HG03175 (cell line): ENCODE results near the gene STN1.
"Not testable (repeated sequence)": the region's sequence is repeated elsewhere in the genome, so short reads cannot be mapped to it uniquely, and the experiment has no call there.

Source experiments
- ATAC-seq: cut with Tn5 transposase; IDR thresholded peaks from one replicate; pipeline ENCODE4 v1.9.1; 2021; ENCODE audit warnings: mild to moderate bottlenecking, moderate library complexity; ENCODE audit not compliant: unreplicated experiment

Gene STN1

DNA sequence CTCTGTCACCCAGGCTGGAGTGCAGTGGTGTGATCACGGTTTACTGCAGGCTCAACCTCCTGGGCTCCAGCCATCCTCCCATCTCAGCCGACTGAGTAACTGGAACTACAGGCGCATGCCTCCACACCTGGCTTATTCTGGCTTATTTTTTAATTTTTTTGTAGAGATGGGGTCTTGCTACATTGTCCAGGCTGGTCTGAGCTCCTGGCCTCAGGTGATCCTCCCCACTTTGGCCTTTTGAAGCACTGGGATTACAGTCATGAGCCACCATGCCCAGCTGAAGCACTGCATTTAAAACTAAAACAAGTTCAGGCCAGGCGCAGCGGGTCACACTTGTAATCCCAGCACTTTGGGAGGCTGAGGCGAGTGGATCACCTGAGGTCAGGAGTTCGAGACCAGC, 70.6 kb downstream of the STN1 start:
- no peak for ATAC-seq

DNA sequence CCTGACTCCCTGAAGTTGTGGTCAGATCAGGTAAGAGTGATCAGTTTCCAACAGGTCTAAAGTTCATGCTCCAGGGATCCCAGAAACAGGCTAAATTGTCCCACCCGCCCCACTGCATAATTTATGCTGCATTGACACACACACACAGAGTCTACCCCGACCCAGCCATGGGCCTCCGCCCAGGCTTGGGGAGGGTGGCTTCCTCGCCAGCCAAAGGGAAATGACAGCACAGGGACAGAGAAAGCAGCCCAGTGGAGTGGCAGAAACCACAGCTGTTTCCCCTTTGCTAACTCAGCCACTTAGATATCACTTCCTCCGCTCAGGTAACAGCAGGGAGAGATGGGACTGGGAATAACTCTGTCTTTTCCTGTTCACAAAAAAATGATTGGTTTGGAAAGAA, 72.0 kb downstream of the STN1 start:
- no peak for ATAC-seq

DNA sequence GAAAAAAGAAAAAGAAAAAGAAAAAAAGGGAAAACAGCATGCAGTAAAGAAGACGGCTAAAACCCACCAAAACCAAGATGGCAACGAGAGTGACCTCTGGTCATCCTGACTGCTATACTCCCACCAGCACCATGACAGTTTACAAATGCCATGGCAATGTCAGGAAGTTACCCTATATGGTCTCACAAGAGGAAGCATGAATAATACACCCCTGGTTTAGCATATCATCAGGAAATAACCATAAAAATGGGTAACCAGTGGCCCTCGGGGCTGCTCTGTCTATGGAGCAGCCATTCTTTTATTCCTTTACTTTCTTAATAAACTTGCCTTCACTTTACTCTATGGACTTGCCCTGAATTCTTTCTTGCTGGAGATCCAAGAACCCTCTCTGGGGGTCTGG, 72.6 kb downstream of the STN1 start:
- ATAC-seq: not testable (repeated sequence)

DNA sequence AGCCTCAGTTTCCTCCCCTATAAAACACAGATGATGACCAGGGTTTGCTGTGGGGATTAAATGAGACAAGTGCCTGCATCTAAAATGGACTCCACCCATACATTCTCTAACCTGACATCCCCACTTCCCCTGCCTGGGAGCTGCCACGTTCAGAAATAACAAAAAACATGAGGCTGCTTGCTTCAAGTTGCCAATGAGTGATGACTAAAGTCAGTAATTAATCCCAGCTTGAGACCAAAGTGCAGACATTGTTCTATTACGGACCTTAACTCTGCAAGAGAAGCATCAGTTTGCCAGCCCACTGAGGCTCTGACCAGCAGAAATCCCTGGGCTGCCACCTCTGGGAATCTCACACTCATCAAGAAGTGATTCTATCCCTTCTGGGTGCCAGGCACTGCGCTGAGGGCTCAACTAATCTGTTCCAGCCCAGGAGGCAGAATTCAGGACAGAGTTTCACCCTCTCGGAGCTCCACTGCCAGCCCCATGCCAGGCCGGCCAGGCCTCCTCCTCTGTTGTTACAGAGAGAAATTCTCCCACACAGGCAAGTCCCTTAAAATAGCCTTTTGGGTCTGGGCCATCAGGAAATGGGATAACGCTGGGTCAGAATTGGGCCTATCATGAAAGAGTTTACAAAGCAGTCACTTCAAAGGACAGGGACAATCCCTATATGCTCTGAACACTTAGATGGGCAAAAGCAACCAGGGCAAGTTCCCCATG, 74.0 kb downstream of the STN1 start:
- ATAC-seq: no peak

DNA sequence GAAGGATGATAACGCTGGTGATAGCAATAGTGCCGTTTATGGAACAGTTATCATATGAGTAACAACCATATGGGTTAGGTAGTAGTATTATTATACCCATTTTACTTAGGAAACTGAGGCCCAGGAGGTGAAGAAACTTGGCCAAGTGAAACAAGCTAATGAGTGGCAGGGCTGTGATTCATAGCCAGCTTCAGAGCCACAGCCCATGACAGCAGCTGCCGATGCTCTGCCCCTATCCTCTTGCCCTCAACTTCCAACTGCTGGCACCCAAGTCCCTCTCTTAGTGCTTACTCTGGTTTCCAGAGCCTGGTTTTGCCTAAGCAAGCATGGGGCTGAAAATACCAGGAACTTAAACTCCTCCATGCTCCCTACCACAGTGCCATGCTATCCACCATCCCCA, 74.9 kb downstream of the STN1 start:
- no peak for ATAC-seq

DNA sequence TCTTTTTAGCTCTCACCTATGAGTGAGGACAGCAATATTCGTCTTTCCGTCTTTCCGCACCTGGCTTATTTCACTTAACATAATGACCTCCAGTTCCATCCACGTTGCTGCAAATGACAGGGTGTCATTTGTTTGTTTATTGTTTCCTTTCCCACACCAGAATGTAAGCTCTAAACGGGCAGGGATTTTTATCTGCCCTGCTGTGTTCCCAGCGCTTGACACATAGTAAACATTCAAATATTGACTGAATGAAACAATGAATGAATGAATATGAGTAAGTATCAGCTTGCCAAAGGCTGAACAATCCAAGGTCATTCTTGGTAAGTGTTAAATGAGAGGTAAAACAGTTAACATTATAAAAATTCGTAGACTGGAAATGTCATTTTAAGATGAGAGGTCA, 75.4 kb downstream of the STN1 start:
- no peak for ATAC-seq

DNA sequence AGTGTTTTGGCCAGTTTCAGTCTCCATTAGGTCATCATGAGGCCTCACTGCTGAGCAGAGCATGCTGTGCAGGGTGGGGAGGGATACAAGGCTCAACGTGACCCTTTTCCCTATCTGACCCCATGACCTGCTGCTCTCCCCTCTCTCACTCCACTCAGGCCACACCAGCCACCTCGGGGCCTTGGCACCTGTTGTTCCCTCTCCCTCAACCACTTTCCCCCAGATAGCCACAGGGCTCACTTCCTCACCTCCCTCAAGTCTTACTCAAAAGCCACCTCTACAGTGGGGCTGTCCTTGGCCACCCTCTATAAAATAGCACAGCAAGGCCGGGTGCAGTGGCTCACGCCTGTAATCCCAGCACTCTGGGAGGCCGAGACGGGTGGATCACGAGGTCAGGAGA, 76.5 kb downstream of the STN1 start:
- no peak for ATAC-seq

DNA sequence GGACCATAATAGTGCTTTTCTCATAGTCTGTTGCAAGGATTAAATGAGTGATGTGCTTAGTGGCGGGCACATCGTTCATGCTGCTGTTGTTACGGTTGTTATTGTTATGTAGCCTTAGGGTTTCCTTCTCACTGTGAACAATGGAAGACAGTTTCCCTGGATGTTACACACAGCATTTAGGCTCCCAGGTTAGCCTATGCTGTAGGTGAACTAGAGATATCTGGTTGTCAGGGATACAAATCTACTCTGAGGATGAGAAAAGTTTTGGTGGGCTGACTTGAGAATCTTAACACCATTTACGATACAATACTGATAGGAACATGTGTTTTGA, 77.3 kb downstream of the STN1 start:
- no peak for ATAC-seq

DNA sequence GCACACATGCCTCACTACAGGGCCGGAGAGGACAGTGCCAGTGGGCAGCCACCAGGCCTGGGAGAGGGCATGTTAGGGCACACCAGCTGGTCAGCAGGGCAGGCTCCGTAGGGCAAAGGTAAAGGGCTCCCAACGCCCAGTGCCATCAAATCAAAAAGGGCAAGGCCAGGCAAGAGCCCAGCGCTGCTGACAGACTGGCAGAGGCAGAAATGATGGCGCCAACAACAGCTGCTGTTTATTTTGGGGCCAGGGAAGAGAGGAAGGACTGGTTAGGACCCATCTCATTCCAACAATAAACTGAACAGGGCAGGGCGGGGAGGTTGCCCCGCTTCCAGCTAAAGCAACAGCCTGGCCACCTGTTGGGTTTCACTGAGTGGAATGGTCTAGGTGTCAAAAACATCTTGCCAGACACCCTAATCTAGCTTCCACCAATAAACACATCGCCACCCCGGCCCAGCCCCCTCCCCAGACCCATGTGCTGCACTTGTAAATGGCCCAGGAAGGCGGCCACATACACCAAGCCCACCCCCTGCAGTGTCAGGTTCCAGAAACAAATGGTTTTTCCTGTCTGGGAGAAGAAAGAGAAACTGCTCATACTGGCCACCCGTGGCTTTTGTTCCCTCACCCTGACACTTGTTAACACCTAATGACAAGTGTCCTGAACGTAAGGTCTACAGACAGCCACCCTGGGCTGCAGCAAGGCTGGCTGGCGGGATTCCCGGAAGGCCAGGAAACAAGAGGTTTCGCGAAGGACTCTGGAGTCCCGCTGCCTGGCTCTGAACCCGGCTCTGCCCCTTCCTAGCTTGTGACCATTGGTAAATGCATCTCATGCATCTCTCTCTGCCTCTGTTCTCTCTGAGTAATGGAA, 77.9 kb downstream of the STN1 start:
- ATAC-seq: no peak

DNA sequence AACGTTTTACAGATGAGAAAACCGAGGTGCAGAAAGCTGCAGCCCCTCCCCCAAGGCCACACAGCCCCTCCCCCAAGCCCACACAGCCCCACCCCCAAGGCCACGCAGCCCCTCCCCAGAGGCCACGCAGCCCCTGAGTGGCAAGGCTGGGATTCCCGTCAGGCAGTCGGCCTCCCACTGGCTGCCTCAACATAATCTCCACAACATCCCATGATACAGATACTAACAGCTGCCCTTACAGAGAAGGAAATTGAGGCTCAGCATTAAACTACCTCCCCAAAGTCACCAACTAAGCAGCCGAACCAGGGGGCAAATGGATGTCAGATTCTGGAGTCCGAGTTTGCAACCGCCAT, 78.5 kb downstream of the STN1 start:
- ATAC-seq: no peak

DNA sequence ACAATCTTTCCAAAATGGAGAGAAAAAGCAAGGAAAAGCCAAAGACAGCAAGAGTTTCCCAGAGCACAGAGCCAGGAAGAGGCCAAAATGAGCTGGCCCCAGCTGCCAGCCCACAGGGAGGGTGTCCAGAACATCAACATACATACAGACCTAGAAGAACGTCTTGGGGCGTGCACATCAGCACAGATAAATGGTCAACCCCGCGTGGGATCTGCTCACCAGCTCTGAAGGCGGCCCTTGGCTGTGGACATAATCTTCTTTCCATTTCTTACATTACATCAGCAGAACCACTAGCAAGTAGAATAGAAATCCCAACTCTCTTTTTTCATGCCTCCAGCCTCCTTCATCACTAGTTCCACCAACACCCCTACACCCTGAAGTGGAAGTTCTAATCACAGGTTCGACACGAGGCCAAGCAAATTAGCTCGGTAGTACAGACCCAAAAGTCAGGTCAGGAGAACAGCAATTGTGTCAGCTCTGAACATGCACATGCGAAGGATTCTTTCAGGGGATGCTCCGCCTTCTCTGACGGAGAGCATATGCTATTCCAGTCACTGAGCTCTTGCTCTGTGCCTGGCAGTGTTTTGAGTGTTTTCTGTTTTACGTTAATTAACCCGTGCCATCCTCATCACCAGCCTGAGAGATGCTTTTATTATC, 79.0 kb downstream of the STN1 start:
- ATAC-seq: no peak

DNA sequence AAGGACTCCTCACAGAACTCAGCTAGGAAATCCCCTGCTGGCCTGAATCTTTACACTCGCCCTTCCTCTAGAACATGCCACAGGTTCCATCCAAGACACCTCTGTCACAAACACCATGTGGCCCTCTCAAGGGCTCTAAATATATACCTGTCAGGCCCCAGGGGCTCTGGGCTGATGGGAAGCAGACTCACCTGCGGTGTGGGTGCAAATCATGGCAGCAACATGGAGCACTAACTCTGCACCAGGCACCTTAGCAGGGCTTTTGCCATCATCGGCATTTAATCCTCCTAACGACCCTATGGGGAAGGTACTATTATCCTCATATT, 80.0 kb downstream of the STN1 start:
- ATAC-seq: no peak

DNA sequence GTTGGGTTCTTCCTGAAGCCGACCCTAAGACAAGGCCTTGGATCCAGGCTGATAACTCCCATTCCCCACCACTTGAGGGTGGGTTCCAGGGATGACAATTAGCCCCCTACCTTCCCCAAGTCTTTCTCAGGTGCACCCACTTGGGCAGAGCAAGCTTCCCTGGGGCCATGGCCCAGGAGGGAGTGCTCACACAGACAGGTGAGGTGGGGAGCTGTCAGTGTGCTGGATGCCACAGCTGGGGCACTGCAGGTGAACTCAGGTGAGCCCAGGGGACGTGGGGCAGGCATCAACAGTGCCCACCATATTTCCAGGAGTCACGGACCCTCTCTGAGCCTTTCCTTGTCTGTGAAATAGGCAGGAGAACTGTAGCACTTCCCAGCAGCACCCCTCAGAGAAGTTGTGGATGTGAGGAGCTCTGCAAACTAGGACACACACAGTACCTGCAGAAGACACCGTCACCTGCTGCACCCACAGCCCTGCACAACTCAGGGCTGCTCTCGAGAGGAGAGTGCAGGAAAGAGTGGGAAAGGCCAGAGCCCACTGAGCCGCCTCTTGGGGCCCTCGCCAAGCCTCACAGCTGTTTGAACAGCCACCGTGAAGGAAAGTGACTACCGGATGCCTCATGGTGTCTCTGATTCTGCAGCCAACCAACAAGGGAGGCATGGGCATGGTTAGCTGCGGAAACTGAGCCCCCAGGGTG, 80.5 kb downstream of the STN1 start:
- no peak for ATAC-seq

DNA sequence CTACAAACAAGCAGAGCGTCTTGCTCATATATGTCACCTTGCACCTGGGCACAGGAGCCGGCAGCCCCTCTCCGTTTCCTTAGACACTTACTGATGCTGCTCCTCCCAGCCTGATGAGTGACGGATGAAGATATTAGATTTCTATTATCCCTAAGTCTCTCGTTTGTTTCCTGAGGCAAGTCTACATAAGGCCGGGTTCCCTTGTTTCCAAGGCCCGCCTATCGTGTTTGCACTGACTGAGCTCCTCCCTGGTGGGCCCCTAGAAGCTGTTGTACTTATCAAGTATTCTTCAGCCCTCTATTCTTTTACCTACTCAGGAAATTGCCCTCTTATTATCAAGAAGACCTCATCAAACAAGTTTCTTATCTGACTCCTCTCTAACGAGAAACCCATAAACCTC, 81.1 kb downstream of the STN1 start:
- no peak for ATAC-seq

DNA sequence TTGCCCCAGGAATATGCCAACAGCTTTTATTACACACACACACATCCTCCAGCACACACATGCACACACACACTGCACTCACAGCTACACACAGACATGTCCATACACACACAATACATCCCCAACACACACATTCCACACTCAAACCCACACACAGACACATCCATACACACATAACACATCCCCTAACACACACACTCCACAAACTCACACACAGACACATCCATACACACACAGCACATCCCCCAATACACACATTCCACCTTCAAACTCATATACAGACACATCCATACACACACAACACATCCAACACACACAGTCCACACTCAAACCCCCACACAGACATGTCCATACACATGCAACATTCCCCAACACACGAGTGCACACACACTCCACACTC, 81.7 kb downstream of the STN1 start:
- no peak for ATAC-seq

DNA sequence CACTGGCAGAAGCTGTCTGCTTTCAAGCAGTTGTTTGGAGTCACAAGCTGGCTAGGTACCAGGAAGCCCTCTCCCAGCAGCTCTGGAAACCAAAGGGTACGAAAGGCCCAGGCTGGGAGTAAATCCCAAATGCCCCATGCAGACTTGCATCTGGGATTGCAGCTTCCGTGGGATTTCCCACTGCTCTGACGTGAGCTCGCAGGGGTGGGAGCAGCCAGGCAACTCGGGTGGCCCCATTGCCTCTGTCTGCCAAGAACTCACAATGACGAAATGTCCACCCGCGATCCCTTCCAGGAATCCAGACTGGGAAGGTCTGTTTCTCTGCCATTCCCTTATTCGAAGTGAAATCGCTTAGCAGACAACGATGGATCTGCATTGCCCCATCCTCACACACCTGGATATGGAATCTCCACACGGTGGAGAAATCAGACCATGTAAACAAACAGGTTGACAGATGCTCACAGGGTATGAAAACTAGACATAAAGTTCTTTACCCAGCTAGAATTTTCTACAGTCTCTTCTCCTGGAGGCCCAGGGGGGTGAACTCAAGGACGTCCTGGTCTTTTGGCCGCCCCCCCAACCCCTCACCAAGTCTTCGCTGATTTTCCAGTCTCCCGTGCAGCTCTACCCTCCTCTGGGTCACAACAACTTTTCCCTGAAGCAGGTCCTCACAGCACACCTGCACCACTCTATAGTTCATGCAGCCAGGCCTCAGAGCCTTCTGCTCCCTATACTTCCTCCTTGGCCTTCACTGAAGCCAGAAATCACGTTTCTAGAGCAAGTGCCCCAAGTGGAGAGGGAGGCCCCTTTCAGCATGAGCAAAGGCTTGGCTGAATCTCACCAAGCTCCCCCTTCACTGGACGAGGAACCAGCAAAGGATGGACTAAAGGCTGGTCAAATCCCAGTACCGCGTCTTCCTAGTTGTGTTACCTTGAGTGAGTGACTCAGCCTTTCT, 82.6 kb downstream of the STN1 start:
- no peak for ATAC-seq

DNA sequence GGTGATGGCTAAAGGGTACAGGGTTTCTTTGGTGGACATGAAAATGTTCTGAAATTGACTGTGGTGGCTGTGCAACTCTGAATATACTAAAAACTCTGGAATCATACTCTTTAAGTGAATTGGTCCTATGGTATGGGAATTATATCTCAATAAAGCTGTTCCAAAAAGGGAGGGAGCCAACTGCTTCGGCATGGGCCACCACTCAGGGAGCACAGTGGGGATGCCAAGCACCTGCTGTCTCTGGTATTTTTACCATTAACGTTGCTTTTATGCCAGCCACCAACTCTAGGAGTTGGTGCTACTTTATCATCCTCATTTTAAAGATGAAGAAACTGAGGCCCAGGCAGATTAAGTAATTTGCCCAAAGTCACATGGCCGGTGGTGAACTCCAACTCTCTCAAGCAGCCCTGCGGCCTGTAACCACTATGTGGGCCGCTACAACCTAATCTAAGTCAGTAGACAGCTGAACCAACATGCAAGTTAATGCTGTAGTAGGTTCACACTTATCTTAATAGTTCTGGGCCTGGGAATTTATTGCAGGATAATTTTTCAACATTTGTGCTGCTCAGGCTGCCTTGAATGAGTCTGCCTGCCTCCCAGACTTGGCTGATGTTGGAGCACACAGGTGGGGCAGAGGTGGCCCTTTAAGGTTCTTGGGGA, 83.4 kb downstream of the STN1 start:
- no peak for ATAC-seq

DNA sequence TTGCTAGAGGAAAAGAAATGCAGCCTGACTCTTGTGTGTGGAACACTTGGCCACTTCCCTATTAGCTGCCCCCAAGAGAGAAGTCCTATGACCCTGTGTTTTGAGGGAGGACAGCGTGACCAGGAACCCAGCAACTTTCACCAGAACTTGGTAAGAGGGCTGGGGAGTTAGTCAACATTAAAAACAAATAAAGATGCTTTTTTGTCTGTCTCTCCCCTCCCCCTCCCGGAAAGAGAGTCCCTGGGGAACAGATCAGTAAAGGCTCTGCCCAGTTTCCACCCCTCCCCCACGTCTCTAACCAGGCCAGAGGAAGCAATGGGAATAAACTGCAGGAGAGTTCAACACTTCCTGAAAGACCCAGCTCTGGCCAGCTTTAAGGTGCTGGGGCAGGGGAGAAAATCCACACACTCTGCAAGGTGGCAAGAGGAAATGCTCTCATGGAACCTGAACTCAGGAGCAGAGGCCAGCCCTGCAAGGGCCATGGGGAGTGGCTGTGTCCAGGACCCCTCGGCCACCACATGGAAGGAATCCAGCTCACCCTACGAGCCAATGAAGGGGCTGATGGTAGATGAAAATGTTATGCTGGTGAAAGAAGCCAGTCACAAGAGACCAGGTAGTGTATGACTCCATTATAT, 84.1 kb downstream of the STN1 start:
- no peak for ATAC-seq

DNA sequence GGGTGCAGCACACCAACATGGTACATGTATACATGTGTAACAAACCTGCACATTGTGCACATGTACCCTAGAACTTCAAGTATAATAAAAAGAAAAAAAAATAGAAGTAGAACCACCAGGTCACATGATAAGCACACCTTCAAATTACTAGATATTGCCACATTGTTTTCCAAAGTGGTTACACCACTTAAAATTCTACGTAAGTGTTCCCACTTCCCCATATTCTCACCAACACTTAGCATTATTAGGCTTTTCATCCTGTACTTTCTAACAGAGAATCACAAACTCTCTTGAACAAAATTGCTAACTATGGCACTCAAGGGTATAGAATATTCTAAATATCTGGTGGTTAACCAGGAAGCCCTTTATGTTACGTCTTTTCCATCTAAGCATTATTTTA, 85.2 kb downstream of the STN1 start:
- no peak for ATAC-seq
